Measurements from ENCODE around the gene IL25.
"Not testable (repeated sequence)": the region's sequence is repeated elsewhere in the genome, so short reads cannot be mapped to it uniquely, and the experiment has no call there.

Gene IL25

DNA sequence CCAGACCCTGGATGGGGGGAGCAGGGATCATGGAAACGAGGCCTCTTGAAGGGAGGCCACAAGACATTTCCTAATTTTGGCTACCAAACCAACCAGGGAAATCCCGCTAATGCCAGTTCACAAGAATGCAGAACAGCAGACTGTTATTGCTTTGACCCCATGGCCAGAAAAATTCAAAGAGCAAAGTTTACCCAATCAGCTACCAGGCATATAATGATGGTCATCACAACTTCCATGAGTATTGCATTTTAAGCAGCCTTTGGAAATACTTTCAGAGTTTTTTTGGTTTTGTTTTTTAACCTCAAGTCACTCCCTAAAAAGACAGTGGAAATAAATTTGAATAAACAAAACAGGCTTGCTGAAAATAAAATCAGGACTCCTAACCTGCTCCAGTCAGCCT lies at the start of gene IL25:
Gene IL25, plus strand, starts transcription at position 301 of the 400 bp plus-strand sequence.
- DNase-seq, result no peak

GRCh38 chr14:23323838-23324454 lies 48.7 kb upstream of the IL25 start:
- DNase-seq, result no peak

- no peak for DNase-seq
Observed at GRCh38 chr14:23324455-23324846, 48.2 kb upstream of the IL25 start.

DNA sequence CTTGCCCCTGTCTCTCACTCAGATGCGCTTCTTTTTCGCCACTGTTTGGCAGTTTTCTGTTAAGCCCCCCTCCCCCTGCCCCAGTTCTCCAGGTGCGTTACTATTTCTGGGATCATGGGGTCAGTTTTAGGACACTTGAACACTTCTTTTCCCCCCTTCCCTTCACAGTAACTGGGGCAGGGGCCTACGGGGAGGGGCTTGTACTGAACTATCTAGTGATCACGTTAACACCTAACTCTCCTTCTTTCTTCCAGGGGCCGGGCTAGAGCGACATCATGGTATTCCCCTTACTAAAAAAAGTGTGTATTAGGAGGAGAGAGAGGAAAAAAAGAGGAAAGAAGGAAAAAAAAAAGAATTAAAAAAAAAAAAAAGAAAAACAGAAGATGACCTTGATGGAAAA lies 47.6 kb upstream of the IL25 start:
- no peak for DNase-seq

DNA sequence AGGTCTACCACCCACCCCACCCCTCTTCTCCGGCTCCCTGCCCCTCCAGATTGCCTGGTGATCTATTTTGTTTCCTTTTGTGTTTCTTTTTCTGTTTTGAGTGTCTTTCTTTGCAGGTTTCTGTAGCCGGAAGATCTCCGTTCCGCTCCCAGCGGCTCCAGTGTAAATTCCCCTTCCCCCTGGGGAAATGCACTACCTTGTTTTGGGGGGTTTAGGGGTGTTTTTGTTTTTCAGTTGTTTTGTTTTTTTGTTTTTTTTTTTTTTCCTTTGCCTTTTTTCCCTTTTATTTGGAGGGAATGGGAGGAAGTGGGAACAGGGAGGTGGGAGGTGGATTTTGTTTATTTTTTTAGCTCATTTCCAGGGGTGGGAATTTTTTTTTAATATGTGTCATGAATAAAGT lies 46.9 kb upstream of the IL25 start:
- not testable (repeated sequence) for DNase-seq

DNA sequence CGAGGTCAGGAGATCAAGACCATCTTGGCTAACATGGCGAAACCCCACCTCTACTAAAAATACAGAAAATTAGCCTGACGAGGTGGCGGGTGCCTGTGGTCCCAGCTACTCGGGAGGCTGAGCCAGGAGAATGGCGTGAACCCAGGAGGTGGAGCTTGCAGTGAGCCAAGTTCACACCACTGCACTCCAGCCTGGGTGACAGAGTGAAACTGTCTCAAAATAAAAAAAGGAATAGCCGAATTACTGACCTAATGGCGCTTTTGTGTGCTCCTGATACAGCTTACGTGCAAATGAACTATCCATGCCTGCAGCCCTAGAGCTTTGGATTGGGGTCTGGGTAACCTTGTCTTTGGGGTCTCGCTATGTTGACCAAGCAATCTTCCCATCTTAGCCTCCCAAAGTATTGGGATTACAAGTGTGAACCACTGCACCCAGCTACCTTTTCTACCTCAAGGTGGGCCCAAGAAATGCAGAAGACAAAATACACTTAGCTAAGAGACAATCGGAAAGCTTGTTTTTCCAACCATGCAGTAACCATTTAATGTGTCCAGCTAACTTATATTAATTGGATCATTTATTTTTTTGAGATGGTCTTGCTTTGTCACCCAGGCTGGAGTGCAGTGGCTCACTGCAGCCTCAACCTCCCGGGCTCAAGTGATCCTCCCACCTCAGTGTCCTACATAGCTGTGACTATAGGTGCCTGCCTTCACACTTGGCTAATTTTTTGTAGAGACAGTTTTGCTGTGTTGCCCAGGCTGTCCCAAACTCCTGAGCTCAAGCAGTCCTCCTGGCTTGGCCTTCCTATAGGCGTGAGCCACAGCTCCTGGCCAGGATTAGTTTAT lies 45.9 kb upstream of the IL25 start:
- DNase-seq, result no peak

GRCh38 chr14:23327947-23328744 lies 44.5 kb upstream of the IL25 start:
- DNase-seq, result peak; percentile 75

DNA sequence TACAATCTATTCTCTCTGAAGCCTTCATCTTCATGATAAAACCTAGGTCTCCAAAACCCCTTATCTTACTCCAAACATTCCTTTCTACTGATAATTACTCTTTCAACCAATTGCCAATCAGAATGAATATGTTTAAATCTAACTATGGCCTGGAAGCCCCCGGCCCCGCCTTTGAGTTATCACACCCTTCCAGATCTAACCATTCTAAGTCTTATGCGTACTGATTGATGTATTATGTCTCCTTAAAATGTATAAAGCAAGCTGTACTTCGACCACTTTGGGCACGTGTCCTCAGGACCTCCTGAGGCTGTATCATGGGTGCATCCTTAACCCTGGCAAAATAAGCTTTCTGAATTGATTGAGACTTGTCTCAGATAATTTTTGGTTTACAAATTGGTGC lies 37.0 kb upstream of the IL25 start:
- no peak for DNase-seq

DNA sequence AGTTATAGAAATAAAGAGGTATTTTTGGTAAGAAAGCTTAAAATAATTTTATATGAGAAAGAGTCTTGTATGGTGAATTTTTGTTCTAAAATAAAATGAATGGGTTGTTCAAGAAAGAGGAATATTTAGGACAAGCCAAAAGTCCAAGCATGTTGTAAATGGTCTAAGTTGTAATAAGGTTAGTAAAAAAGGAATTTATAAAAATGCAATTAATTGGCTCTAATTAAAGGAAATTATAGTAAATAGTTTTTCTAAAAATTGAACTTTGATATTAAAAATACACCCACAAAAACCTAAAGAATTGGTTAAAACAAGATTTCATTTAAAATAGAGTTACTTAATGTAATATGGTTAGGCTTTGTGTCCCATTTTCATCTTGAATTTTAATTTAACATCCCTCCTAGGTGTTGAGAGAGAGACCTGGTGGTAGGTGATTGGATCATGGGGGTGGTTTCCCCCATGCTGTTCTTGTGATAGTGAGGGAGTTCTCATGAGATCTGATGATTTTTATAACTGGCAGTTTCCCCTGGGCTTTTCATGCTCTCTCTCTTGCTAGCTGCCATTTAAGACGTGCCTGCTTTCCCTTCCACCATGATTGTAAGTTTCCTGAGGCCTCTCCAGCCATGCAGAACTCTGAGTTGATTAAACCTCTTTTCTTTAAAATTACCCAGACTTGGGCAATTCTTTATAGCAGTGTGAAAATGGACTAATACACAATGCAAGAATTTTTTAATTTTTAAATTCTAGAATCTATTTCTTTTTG lies 32.9 kb upstream of the IL25 start:
- no peak for DNase-seq

DNA sequence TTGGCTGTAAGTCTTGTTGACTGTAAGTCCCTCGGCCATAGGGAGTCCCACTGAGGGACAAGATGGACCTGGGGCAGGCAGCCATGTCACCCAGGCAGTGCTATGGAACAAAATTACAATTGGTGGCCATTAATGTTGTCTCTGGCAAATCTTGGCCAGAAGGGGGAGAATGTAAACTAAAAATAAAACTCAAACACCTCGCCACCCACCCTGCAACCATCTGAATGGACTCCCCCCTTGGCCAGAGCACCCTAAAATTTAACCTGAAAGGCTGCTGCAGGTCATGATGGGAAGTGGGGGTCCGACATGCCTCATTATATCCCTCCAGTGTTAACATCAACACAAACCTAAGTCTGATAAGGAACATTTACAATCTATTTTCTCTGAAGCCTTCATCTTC lies 28.1 kb upstream of the IL25 start:
- no peak for DNase-seq

GRCh38 chr14:23345987-23346692 lies 26.5 kb upstream of the IL25 start:
- no peak for DNase-seq

DNA sequence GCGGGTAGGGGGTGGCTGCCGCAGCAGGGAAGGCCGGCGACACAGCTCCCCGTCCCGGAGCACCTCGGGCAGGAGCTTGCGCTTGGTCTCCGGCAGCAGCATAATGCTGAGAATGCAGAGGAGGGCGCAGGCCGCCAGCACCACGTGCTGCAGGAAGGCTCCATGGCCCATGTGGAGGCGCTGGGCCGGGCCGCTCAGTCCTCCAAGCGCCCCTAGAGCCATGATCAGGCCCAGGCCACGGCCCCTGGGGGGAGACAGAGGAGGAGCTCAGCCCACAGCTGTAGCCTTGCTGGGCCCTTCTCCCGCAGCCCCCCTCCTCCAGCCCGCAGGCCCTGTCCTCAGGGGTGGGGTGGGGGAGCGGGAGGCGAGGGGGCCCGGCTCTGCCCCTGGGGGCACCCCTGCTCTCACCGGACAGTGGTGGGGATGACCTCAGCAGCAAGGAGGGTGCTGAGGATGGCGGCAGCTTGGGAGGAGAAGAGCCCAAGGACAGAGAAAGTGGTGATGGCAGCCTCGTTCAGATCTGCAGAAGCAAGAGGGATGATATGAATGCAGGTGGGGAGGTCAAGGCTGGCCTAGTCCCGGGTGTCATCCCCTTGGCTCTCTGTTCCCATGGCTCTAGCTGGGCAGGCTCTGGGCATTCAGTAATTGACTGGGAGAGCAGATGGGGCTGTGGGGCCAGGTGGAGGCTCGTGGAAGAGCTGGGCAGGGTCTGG lies 25.8 kb upstream of the IL25 start:
- DNase-seq, result no peak

DNA sequence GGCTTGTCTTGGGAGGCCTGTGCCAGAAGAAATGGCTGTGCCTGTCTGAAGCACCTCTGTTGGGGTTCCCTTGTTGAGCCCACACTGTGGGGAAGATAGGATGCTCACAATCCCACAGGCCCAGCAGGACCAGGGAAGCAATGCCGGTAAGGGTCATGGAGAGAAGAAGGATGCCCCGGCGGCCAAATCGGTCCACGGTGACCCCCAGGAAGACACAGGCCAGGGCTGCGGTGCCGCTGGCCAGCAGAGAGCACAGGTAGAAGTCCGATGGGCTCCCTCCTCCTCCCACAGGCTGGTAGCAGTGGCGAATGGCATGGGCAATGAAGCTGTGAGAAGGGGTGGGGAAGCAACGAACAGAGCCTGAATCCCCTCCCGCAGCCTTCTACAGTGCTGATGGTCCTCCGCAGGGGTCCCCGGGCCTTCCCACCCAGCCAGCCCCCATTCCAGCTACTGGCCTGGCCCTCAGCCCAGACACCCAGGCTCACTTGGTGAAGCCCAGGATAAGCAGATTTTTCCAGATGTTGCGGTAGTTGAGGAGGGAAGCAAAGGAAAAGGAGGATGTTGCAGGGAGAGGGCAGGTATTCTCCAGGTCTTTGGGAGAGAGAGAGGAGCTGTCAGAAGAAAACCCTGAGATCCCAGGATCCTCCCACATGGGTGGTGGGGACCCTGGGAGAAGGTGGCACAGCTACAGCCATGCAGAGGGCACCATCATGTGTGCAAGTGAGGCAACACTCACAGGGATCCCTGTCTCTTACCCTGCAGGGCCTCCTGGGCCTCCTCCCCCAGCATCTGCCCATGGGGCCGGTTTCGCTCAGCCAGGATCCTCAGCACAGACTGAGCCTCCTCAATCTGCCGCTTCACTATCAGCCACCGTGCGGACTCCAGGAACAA lies 25.0 kb upstream of the IL25 start:
- DNase-seq, result no peak

- DNase-seq, result no peak
Observed at GRCh38 chr14:23348297-23348655, 24.3 kb upstream of the IL25 start.

DNA sequence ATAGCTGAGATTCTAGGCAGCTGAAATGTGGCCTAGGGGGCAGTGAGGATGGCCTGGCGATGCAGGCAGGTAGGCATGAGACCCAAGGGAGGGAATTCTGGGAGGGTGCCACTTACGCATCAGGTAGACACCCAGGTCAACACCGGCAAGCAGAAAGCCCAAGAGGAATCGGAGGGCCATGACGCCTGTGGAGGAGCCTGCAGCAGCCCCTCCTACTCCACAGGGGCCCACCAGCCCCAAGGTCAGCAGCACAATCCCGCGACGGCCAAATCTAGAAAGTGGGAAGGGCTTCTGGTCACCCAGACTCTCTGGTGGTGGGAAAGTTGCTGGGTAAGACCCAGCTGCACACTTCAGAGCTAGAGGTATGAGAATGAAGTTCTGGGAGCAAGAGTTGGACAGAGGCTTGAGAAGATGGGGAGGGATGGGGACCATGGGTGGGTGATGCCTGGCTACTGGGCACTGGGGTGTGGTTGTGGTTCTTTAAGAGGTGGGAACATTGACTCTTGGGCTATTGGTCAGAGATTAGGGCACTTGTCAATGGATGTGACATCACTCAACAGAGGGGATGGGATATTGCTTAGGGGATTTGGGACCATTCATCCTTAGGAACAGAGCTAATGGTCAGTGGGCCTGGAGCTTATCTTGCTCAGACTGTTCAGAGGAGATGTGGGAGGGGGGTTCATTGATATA lies 23.3 kb upstream of the IL25 start:
- no peak for DNase-seq

DNA sequence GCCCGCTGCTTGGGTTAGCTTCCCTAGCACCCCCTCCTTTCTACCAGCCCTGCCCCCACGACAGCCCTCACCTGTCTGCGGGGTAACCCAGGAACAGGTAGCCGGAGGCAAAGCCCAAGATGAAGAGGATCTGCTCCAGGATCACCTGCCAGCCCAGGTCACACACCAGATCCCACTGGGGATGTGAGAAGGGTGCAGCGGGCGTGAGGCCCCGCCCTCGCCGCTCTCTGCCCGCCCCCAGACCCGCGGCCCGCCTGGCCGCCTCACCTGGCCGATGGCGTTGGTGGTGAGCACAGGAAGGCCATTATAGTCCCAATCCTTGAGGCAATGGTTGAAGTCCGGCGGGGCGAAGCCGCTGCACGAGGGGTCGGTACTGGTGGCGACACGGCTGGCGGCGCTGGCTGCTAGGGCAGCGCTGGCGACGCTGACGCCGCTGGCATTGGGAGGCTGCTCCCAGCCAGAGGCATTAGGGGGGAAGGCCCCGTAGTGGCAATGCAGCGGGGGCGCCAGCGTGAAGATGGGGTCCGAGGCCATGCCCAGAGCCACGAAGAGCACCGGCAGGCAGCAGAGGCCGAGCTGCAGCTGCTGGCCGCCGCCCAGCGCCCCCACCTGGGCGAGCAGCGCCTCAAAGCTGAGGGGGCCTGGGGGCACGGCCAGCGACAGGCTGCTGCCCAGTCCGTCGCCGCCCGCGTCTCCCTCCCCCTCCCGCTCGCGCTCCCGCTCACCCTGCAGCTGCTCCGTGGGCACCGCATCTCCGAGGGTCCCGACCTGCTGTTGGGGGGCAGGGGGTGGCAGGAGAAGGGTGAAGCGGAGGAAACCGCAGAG lies 20.7 kb upstream of the IL25 start:
- DNase-seq, result no peak

DNA sequence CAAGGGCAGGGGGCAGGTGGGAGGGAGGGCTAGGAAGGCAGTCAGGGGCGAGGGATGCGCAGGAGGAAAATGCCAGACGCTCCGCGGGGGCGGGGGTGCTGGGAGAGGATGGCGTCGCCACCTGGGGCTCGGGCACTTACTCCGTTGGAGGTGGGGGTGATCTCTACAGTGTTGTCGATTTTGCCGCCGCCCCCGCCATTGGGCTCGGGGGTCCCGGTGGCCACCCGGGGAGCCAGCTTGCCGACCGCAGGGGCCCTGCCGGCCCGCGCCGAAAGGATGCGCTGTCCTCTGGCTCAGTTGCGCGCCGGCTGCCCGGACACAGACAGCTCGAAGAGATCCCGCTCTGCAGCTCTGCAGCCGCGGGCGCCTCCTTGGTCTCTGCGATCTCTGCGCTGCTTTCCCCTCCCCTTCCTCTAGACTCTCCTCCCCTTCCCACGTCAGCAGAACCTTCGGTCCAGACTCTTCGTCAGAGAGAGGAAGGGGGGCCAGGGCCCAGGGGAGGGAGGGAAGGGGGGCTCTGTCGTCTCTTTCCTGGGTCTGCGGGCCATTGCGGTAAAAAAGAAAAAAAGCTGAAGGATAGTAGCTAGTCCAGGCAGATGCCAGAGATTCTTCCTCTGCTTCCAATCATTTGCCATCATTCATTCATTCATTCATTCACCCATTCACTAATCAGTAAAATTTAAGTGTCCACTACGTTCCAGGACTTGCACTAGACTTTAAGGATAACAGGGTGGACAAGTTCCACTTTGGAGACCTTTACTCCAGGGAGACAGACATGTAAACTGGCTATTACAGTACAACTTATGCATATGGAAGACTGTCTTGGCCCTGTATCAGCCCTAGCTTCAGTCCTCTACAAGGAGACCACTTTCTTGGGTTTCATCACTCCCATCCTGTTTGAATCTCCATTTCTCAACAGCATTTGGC lies 19.8 kb upstream of the IL25 start, which contains the start of gene SLC22A17:
Gene SLC22A17, minus strand, starts transcription at position 382 of the 927 bp plus-strand sequence.
- DNase-seq, result peak; percentile 60

DNA sequence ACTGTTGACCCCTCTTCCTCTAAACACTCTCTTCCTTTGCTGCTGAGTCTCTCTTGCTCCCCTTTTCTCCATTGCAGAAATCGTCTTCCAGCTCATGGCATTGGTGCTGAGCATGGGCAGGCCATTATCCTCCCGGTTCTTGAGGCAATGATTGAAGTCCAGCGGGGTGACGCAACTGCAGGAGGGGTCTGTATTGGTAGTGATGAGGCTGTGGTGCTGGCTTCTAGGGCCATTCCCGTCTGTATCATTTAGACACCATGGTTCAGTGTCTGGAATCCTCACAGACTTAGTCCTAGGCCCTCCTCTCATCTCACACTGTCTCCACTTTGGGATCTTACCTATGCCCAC lies 19.2 kb upstream of the IL25 start:
- no peak for DNase-seq

Data from CD4-positive, alpha-beta T cell treated with Interleukin-12 subunit alpha and Interleukin-12 subunit beta, for 1 hour (primary cell).